GM21390 (cell line): Measurements from ENCODE around the gene LRP2.

Experiments used
- ATAC-seq: cut with Tn5 transposase; IDR thresholded peaks from one replicate; pipeline ENCODE4 v1.9.1; 2021; ENCODE audit not compliant: unreplicated experiment

Gene LRP2

DNA sequence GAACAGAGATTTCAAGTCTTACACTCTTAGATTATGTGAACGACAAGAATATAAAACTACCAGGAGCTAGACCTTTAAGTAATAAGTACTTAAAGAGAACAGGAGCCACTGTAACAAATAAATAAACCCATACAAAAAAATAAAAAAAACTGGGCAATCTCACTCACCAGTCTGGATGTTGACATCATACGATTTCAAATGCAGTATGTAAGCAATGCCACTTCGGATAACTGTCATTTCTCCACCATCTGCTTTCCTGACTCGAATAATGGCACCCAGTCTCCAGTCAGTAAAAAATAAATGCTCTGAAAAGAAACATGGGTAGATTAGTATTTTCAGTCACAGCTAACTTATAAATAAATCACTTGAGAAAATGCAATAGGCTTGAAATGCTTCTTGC, 115.1 kb downstream of the LRP2 start:
- ATAC-seq, result no peak

DNA sequence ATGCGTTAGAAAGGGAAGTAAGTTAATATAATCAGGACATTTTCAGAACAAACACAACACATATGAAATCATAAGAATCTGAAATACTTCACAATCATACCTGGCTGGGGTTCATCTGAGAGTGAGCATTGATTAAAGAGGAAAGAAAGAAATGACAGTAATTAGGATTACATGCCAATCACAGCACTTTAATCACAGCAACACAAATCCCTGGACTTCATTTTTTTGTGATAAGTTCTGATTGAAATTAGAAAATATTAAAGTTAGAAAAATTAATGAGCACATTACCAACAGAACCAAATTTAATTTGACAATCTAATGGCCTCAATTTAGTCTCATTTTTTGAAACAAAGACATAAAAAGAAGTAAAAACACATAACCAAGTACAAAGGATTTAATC, 121.9 kb downstream of the LRP2 start:
- ATAC-seq, result no peak

DNA sequence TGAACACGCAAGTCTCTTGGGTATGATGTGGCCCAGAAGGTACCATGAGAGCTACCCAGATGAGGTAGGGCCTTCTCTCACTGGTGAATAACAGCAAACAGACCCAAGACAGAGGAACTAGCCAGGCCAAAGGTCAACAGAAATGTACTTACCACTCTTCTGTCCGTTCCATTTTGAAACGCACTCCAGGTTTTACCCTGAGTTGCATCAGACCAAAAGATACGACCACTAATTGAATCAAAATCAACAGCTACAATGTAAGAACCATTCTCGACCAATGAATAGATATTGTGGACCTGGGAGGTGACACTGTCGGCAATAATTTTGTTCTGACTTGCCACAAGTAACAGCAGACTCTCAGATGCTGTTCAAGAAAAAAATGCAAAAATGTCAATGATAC, 124.4 kb downstream of the LRP2 start:
- no peak for ATAC-seq

DNA sequence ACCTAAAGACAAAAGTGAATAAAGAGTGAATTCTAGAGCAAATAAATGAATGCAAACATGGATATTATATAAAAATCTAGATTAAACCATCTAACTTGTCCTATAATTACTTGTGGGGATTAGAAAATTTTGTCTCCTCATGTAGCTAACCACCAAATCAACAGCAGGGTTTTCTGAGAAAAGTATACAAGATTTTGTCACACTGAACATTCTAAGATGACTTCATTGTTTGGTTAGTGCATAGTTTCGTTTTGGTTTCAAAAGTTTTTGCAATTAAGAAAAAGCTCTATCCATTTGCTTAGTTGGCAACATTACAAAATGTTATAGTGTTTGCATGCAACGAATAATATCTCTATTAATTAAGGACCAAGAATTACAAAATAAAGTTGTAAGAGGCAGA, 125.0 kb downstream of the LRP2 start:
- ATAC-seq, result no peak

DNA sequence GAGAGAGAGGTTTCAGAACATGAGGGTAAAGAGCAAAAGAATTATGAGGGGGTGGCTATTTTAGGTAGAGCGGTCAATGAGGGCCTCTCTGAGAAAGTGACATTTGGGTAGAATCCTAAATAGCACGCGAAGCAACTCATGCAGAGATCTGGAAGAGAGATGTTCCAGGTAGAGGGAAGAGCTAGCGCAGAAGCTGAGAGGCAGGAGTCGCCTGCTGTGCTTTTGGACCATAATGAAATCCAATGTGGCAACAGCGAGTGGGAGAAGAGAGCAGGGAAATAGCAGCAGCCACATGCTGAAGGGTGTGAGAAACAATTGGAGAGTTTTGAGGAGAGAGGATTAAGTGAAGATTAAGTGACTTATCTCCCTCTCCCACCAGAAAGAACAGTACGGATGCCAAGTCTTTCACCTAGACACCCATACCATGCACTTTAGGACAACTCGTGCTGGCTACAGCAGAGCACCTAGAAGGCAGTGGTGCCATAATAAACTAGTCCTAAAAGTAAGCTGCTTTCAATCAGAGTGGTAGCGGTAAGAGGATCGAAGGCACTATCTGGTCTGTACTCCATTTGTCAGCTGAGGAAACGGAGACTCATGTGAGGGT, 129.7 kb downstream of the LRP2 start:
- no peak for ATAC-seq

DNA sequence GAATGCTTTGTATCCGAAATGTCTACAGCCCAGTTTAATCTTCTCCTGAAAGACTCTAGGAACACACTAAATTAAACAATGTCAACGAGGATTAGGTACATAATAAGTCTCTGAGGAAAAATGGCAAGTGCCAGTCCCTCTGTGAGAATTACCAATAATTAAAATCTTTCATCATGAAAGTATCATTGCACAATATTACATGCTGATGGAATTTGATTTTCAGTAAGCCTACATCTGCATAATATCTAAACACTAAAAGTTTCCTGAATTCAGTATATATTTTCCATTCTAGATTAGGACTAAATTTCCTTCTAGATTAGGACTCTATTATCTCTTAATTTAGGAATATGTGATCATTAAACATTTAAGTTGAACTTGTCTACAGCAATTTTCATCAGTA, 132.1 kb downstream of the LRP2 start:
- ATAC-seq, result no peak

DNA sequence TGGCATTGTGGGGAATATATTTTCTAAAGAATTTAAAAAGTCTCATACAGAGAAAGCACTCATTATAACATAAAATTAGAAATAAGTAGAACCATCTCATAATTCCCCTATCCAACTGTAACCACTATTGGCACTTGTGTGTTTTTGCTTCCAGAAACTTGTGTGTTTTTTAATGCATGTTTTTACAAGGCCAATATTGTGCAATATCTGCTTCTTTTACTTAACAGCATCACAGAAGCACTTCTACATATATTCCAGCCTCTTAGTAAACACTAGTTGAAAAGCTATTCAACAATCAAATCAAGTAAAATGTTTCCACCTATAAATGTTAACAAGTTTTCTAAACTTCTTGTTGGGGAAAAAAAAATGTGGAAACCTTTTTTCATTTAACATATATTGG, 132.7 kb downstream of the LRP2 start:
- ATAC-seq, result no peak

DNA sequence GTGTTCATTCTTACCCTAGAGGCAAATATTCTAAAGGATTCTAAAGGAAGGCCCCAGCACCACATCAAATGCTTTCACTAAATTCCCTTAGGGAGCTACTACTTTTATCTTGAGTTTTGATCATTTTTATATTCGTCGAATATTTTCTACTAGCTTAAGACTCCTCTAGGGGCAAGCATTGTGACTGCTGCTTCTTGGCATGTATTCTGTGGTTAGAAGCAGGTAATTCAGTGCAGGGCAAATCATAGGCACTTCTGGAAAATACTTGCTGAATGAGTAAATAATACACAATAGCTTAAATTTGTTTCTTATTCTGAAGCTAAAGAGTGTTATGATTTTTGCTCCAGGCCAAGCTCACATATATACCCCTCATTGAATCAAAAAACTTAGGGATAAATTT, 136.4 kb downstream of the LRP2 start:
- ATAC-seq, result no peak

DNA sequence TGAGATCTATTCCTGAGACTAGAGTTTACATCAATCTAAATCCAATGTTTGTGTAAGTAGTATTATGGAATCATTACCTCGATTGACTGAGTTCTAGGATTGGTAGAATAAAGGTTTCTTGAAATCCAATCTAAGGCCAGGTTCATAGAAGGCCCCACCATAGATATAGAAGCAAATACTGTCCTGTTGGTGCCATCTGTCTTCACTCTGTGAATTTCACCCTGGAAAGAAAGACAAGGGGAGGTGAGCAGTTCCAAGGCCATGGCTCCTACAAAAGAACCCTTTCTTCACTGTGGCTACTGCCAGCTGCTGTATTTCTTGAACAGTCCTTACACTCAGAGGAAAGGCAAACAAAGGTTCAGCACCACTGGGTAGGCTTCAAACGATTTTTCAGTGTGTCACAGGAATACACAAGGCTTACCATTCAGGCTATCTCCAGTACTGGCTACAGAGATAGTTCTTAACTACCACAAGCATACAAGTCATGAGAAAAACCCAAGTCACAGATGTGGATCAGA, 137.0 kb downstream of the LRP2 start:
- no peak for ATAC-seq

DNA sequence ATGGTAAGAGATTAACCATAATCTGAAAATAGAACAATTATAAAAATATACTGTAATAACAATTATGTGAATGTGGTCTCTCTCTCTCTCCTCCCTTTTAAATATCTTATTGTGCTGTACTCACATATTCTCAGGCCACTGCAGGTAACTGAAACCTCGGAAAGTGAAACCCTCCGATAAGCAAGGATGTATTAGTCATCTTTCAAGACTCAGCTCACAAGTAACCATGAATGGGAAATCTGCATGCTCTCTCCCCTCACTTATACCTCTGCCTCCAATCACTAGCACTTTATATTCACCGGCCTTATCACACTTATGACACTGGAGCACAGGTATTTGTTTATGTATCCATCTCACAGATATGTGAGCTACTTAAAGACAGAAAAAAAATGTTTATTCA, 139.7 kb downstream of the LRP2 start:
- ATAC-seq, result peak; percentile 93

DNA sequence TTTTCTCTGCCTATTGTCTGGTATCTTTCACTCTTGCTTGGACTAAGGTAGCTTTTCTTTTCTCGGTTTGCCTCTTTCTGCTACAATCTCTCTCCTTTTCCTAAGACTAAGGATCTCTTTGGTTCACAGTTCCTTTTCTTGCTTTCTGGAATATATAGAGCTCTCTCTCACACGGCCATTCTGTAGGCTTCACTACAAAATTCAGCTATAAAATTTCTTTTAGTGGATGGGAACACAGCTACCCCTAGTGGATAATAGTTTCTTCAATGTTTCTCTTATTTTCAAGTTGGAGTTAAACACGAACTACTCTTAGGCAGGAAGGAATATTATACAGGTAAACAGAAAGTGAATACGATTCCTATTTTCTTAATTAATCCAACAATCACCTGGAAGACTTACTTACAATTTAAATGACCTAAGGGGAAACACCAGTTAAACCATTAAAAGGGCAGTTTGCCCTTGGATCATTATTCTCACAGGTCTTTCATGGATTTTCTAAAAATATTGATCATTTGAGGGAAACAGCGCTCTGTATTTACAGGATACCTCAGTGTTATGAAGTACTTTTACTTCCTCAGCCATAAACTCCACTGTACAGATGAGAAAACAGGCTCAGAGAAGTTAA, 140.5 kb downstream of the LRP2 start:
- ATAC-seq, result no peak

DNA sequence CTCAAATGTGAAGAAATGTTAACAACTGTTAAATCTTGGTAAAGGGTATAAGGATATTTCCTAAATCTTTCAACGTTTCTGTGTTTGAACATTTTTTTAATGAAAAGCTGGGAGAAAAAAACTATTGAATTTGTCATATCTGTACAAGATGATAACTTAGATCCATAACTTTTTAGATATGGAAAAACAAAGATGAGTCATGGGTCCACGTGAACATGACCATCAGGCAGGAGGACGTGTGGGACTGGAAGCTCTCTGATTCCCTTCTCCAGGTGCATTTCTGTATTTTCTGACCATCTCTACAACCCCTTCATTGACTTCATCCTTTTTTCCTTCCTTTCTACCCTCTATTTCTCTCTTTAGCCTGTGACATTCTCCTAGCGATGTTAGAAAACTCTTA, 151.4 kb downstream of the LRP2 start:
- no peak for ATAC-seq

DNA sequence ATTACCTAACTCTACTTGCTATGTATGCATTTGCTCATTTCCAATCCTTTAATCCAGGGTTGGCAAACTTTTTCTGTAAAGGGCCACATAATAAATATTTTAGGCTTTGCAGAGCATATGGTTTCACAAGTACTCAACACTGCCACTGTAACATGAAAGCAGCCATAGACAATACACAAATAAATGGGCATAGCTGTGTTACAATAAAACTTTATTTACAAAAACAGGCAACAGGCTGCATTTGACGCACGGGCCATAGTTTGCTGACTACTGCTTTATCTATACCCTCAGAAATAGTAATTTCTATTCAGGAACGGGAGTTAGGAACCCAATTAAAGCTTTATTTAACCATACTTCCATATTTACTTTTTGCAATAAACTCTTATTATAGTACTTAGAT, 154.3 kb downstream of the LRP2 start:
- no peak for ATAC-seq

DNA sequence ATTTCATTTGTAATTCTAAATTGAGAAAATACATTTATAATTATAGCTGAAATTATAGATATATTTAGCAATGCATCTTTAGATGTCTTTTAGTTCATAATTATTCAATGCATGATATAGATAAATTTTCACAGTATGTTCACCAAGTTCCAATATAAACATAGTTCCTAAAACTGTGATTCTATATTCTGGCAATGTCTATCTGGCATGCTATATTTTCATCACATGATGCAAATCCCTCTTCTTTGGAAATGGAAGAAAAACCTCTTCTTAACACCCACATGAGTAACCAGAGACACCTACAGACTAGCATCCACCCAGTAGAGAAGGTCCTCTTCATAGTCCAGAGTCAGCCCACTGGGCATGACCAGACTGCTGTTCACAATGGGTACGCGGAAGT, 157.2 kb downstream of the LRP2 start:
- ATAC-seq, result no peak

DNA sequence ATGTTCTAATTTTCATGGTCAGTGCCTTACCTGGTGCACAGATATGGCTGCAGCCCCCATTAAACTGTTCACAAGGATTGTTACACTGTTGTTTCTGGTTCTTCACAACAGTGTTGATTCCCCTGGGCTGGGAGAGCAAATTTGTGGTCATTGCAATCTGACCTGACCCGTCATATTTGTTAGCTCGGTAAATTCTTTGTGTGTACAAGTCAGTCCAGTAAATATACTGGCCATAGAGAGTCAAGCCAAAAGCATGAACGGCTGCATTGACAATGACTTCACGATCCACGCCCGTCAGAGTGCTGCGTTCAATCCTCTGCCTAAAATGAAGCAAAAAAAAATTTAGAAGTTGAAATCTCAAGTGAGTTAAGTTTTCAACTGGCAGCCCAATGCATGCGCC, 158.4 kb downstream of the LRP2 start:
- no peak for ATAC-seq

DNA sequence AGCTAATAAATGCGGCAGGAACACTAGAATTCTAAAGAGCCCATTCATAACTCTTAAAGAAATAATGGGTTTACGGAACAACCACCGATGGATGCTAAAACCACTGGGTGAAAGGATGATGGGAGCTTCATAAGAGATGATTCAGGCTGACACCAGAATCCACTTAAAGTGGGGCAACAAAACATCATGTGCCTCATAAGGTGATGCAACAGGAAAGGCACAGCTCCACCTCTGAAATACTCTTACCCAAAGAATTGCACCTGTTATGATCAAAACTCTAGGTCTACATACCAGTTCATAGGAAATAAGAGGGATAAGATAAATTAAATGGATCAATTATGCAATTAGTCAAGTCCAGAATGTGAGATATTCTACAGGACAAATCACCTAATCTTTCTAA, 161.6 kb downstream of the LRP2 start:
- ATAC-seq, result no peak

DNA sequence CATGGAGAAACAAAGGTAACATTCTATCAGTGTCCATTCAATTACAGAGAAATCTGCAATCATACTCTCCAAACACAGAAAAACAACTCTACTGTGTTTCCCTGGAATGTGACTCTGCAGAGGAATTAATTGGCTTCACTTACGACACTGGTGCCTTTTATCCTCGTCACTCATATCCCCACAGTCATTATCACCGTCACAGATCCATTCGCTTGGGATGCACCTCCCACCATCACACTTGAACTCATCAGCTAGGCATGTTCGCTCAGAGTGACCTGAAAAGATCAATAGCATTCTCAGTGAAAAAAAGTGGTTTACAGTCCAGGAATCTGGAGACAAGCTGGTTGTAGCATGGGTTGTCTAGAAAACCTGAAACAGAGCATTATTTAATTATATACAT, 168.7 kb downstream of the LRP2 start:
- no peak for ATAC-seq

DNA sequence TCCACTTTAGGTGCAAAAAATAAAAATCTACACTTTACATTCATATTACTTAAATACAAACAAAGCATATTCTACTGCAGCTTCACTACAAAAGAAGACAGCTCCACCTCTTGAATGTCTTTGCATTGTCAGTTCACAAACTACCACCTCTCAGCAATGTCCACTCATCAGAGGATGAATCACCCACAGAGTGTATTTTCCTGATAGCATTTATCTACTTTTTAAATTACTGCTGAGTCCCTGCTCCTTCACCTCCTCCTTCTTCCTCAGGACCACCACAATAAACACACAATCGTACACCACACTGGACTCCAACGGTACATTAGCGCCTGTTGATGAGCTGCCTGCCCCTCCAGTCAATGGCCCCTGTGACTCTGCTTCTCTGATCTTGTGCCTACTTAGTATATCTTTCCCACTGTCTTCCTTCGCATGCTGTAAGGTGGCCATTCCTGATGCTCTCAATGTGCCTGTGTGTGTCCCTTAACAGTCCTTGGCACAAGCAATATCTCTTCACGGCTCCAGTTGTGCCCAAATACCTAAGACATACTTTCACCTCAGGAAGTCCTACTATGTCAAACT, 172.0 kb downstream of the LRP2 start:
- no peak for ATAC-seq

DNA sequence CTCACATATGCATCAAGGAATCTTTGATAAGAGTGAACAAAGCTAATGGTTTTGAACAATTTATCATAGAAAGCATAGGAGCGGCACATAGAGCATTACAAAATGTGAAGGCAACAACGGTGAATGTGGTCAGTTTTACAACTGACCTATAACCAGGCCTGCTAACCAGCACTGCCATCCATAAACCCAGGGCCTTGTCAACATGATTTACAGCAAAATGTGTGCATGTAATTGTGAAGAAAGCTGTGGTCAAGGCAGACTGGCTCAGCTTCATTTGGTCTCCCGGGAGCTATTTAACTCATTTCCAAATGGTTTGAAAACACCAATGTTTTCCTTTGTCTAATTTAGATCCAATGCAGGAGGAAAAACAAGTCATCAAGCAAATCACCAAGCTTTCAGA, 173.2 kb downstream of the LRP2 start:
- ATAC-seq, result no peak

DNA sequence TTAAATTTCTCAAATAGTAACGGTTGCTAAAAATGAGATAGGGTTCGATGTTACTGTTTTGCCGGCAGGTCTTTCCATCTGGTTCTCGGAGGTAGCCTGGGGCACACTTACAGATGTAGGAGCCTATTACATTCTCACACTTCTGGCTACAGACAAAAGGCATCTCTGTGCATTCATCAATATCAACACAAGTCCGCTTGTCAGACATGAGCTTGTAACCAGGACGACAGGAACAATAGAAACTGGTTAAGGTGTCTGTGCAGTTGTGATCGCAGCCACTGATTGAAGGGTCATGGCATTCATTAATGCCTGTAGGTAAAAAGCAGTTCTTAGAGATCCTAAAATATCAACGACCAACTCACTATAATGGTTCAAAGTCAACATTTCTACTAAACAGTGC, 176.6 kb downstream of the LRP2 start:
- no peak for ATAC-seq

DNA sequence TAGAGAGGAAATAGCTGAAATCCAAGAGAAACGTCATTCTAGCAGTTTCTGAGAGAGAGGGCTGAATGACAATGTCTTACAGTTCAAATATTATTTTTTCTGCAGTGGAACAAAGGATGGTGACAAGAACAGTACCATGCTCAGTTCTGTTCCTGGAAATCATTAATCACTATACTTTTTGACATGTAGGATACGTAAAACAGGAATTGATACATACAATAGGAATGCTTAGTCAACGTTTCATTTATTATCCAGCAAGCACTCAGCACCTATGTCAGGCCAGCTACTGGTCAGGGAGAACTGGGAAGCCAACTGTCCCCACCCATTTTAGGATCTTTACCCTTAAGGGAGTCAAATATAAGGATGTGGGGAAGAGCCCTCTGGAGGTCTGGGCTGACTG, 178.3 kb downstream of the LRP2 start:
- no peak for ATAC-seq

DNA sequence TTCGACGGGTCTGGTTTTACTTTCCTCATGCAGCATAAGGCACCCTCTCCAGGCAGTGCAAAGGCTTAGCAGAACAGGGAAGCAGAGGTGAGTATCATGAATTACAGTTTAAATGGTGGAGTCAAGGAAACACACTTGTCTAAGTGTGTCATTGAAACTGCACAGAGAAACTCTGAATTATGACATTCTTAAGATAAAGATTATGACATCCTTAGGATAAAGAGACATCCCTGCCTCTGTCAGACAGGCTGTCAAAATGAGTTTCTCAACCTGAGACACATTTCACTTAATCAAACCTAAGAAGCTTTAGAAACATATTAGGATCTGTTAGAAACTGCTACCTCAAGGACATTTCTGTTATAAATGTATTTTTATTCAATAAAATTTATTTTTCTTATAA, 179.8 kb downstream of the LRP2 start:
- ATAC-seq, result no peak
